ENCODE measurements around the gene RAI14. TPM values are rescaled to one million over a fixed set of nuclear protein-coding genes. Genes with fewer than 3 reads are reported as not detected.

RAI14 gene
- total RNA-seq, 1 donor from 2014 or later = 147 TPM

- ATAC-seq (peak; percentile 24), DNase-seq (ENCODE audit: low spot score) (no peak)
- intact Hi-C loops (cut with DNase I) = no loop called here
These were observed 13.9 kb downstream of the RAI14 start for GRCh38 chr5:34669931-34670516.

- no peak for DNase-seq (ENCODE audit: low spot score)
- ATAC-seq = no peak
- intact Hi-C loops (cut with DNase I) = no loop called here
These were observed 16.1 kb downstream of the RAI14 start for GRCh38 chr5:34672196-34672595.

- DNase-seq (ENCODE audit: low spot score) (no peak), ATAC-seq (peak; percentile 47)
- intact Hi-C loops (cut with DNase I) = no loop called here
These were observed 17.5 kb downstream of the RAI14 start for GRCh38 chr5:34673463-34674125.

- intact Hi-C loops (cut with DNase I) = no loop called here
- DNase-seq (ENCODE audit: low spot score) (no peak), ATAC-seq (peak; percentile 59)
These were observed 18.1 kb downstream of the RAI14 start for GRCh38 chr5:34674187-34674586.

DNA sequence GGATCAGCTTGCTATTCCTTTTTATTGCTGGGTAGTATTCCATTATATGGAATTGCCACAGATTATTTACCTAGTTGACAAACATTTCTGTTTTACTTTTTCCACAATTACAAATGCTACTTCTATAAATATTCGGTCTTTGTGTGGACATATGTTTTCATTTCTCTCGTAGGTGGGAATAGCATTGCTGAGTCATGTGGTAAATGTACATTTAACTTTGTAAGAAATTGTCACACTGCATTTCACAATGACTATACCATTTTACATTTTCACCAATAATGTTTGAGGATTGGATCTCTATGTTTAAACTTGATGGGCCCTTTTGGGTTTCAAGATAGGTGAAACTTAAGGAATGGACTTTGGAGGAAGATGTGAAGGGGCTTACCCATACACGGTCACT lies 19.7 kb downstream of the RAI14 start:
- DNase-seq (ENCODE audit: low spot score) (no peak), ATAC-seq (no peak)
- intact Hi-C loops (cut with DNase I) = no loop called here

GRCh38 chr5:34676416-34676815 lies 20.3 kb downstream of the RAI14 start:
- intact Hi-C loops (cut with DNase I) = no loop called here
- no peak for ATAC-seq
- no peak for DNase-seq (ENCODE audit: low spot score)

- DNase-seq (ENCODE audit: low spot score) = no peak
- no peak for ATAC-seq
- intact Hi-C loops (cut with DNase I) = no loop called here
These were observed 21.3 kb downstream of the RAI14 start for GRCh38 chr5:34677428-34677827.

GRCh38 chr5:34680896-34681295 lies 24.8 kb downstream of the RAI14 start:
- intact Hi-C loops (cut with DNase I) = no loop called here
- DNase-seq (ENCODE audit: low spot score) (no peak), ATAC-seq (no peak)

GRCh38 chr5:34682926-34683623 lies 26.9 kb downstream of the RAI14 start:
- DNase-seq (ENCODE audit: low spot score) (no peak), ATAC-seq (no peak)
- intact Hi-C loops (cut with DNase I) = no loop called here

DNA sequence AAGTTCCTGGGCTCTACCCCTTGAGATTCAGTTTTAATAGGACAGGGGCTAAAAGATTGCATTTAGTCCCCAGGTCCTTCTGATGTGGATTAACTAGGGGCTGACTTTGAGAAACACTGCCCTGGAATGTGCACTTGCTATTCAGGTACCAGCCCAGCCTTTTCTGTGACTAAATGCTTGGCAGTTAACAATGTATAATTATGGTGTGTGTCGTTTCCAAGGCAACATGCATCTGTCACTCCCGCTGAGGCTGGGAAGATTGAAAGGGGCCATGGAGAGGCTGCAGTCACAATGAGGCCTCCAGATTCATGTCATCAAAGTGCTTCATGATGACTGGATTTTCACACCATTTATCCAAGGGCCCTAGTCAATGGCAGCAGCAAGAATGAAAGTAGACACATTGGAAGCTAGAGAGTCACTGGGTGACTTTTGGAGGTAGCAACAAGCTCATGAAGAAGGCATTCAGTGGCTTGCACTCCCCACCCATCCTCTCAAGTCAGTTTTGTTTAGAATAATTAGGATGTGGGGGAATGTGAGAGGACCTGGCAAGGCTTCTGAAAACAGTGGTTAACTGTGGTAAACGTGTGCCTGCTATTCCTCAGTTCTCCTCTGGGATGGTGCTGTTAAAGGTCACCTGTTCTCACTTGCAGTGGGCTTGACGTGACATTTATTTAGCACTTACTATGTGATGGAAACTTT lies 28.3 kb downstream of the RAI14 start:
- intact Hi-C loops (cut with DNase I) = no loop called here
- ATAC-seq (no peak), DNase-seq (ENCODE audit: low spot score) (no peak)

DNA sequence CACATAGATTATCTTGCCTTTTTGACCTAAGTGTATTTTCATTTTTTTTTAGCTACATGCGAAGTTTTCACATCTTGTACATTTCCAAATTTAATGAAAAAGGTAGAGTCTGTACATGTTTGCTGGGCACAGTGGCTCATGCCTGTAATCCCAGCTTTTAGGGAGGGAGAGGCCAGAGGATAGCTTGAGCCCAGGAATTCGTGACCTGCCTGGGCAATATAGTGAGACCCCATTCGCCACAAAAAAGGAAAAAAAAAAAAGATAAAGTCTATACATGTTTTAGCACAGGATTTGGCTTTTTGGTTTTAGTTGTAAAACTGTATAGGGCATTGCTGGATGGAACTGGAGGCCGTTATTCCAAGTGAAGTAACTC lies 28.8 kb downstream of the RAI14 start:
- intact Hi-C loops (cut with DNase I) = no loop called here
- no peak for DNase-seq (ENCODE audit: low spot score)

GRCh38 chr5:34685485-34686165 lies 29.5 kb downstream of the RAI14 start:
- DNase-seq (ENCODE audit: low spot score) (no peak), ATAC-seq (no peak)
- intact Hi-C loops (cut with DNase I) = no loop called here

More for the DNA sequence above, 28.8 kb downstream of the RAI14 start:
- ATAC-seq = no peak

- DNase-seq (ENCODE audit: low spot score) (no peak), ATAC-seq (peak; percentile 86)
- intact Hi-C loops (cut with DNase I) = no loop called here
These were observed 30.7 kb downstream of the RAI14 start for GRCh38 chr5:34686762-34687268.

DNA sequence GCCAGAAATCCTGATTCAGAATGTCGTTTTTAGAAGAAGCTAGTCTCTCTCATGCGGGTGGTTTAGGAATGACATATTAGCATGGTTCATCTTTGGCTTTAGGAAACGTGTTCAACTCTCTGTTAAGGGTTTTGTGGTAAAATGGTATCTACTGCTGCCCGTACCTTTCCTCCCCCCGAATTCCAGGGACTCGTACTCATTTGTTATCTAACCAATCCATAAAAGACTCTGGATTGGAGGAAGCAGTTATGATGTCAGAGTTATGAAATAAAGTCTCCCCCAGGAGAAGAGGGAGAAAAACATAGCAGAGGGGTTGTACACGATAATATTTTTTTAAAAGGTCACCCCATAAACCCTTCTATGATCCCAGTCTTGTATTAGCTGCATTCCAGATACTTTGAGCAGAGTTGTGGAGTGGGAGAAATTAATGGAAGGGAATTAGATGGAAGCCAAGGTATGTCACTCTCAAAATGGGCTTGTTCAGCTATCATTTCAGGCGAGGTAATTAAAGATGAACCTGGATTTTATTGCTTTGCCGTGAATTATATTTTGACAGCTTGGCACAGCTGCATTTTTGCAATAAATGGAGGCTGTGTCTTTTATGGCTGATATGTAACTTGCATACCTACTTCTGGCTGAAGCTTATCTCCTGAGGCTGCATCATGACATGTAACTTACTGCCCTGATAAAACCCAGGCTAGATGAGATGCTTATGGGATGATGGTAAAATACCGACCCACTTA lies 31.3 kb downstream of the RAI14 start:
- ATAC-seq = peak; percentile 56
- intact Hi-C loops (cut with DNase I) = no loop called here

DNA sequence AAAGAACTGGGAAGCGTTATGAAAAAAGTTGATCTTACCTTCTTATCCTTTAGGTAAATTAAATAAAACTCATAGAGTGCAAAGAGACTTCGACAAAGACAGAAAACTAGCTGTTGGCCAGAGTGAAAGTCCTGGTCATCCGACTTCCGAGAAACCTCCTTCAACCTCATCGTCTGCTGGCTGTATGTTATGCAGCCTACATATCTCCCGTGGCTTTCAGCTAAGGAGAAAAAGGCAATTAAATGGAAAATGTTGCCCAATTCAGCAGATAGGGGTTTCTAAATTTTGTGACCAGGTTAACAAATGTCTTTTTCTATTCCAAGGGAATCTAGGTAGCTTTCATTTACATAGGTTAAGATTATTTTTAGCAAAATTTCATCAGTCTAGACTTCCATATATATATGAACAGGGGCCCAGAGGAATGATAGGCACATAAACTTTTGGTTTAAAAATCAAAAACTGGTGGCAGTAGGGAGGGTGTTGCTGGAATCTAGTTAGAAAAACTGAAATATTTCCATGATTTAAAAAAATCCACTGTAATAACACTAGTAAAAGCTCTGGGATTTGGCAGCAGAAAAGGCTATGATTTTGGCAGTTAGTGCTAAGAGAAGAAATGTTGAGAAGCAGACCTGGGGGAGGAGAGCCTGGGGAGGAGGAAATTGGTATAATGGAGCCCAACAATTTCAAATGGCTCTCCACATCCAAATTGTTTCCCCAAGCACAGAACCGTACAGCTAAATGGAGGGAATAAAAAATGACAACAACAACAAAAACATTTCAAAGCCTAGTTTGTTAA lies 32.1 kb downstream of the RAI14 start:
- DNase-seq (ENCODE audit: low spot score) = no peak
- ATAC-seq = peak; percentile 32
- intact Hi-C loops (cut with DNase I) = no loop called here

More for the DNA sequence above, 31.3 kb downstream of the RAI14 start:
- DNase-seq (ENCODE audit: low spot score) = no peak

DNA sequence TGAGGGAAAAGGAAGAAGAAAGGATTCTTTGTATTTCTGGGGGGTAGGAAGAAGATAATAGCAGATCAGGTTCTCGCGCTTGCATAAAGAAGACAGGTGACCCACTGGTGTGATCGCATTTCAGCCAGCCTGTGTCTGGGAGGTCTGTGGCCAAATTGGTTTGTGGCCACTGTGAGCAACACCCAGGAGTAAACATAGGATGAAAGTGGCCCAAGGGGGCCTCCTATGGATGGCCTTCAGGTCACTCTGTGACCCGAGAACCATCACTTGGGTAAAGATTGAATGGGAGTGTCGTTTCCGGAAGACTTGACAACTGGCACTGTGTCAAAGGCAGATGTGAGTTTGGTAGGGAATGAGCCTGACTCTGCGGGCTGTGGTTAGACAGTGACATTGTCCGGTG lies 34.2 kb downstream of the RAI14 start:
- ATAC-seq = no peak
- intact Hi-C loops (cut with DNase I) = no loop called here

GRCh38 chr5:34690898-34691297 lies 34.8 kb downstream of the RAI14 start:
- DNase-seq (ENCODE audit: low spot score) = no peak
- no peak for ATAC-seq
- intact Hi-C loops (cut with DNase I) = no loop called here

More for the DNA sequence above, 34.2 kb downstream of the RAI14 start:
- no peak for DNase-seq (ENCODE audit: low spot score)

DNA sequence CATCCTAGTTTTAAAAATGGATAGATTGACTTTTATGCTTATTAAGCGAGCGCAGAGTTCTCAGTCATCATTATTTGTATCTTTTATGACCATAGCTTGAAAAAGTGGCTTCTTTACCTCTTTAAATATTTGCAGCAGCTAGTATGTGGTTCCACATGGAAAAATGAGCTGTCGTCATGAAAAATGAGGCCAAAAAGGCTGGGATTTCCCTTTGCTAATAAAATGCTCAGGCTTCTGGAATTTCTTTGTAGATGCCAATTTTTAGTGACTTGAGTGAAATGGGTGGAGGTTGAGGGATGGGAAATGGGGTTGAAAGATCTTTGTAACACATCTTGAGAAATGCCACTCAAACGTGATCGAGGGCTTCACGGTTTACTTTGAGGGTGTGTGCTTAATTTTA lies 35.2 kb downstream of the RAI14 start:
- ATAC-seq (no peak), DNase-seq (ENCODE audit: low spot score) (no peak)
- intact Hi-C loops (cut with DNase I) = no loop called here
